ENCODE results near the gene DLGAP4. TPM values are rescaled to one million over a fixed set of nuclear protein-coding genes. Genes with fewer than 3 reads are reported as not detected.
A peak's percentile ranks its signal among the peaks of the same experiment; 100 is the strongest.

Gene DLGAP4
- total and polyA plus RNA-seq, 12 donors = 34.0 to 74.4 (median 55.6) TPM

DNA sequence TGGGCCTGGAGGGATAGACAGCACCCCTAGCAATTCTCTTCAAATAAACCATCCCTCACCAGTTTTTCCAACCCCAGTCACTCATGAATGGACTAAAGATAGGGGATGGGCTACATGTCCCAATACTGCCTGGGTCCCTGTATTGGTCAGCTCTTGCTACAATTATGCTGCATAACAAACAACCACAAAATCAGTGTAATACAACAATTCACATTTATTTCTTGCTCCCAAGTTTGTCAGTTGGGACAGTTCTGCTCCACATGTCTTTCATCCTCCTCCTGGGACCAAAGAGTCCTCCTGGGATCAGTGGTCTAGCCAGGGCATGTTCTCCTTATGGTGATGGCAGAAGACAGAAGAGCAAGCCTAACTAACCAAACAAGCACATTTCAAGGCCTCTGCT, 143.5 kb downstream of the DLGAP4 start:
- no peak for ATAC-seq

GRCh38 chr20:36454332-36454697, 148.2 kb downstream of the DLGAP4 start:
- 47% methylated on average over 4 of the region's 4 CpGs for WGBS, 2 donors
- H3K27me3 ChIP-seq = no peaks in the 10 kb centered on the region
- DNase-seq (no peak), ATAC-seq (peak in 3 of 8 donors; percentile 6 to 13 (median 9))
- TF ChIP-seq, protein P1, sequence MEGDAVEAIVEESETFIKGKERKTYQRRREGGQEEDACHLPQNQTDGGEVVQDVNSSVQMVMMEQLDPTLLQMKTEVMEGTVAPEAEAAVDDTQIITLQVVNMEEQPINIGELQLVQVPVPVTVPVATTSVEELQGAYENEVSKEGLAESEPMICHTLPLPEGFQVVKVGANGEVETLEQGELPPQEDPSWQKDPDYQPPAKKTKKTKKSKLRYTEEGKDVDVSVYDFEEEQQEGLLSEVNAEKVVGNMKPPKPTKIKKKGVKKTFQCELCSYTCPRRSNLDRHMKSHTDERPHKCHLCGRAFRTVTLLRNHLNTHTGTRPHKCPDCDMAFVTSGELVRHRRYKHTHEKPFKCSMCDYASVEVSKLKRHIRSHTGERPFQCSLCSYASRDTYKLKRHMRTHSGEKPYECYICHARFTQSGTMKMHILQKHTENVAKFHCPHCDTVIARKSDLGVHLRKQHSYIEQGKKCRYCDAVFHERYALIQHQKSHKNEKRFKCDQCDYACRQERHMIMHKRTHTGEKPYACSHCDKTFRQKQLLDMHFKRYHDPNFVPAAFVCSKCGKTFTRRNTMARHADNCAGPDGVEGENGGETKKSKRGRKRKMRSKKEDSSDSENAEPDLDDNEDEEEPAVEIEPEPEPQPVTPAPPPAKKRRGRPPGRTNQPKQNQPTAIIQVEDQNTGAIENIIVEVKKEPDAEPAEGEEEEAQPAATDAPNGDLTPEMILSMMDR (IDR thresholded peaks at IDR 0.05) = no peak
- no peak overlapping the region for H3K27ac ChIP-seq
- intact Hi-C loops (cut with DNase I) = no loop called here
- peak overlapping the region in 2 of 10 donors; percentile 5 to 13 for H3K4me3 ChIP-seq
- H3K36me3 ChIP-seq = no peaks in the 10 kb centered on the region
- H3K9me3 ChIP-seq = no peaks in the 10 kb centered on the region
- H3K4me1 ChIP-seq = peaks cover 3 to 16% (median 11%) of the 10 kb centered on the region in 9 donors

More for the DNA sequence above, 143.5 kb downstream of the DLGAP4 start:
- Histone ChIP-seq H3K27me3 (no peaks in the 10 kb centered on the region), H3K9me3 (no peaks in the 10 kb centered on the region), H3K36me3 (no peaks in the 10 kb centered on the region), H3K4me3 (no peak overlapping the region), H3K4me1 (peaks cover 2 to 6% (median 4%) of the 10 kb centered on the region in 9 donors), H3K27ac (no peak overlapping the region)
- DNase-seq = no peak
- intact Hi-C loops (cut with DNase I) = loop anchor here in 2 of 10 donors (10.0 kb wide), 2 partner anchors 175 to 455 kb away; no protein-coding TSS in a partner anchor
- TF ChIP-seq, protein P1 (IDR thresholded peaks at IDR 0.05) = no peak

DNA sequence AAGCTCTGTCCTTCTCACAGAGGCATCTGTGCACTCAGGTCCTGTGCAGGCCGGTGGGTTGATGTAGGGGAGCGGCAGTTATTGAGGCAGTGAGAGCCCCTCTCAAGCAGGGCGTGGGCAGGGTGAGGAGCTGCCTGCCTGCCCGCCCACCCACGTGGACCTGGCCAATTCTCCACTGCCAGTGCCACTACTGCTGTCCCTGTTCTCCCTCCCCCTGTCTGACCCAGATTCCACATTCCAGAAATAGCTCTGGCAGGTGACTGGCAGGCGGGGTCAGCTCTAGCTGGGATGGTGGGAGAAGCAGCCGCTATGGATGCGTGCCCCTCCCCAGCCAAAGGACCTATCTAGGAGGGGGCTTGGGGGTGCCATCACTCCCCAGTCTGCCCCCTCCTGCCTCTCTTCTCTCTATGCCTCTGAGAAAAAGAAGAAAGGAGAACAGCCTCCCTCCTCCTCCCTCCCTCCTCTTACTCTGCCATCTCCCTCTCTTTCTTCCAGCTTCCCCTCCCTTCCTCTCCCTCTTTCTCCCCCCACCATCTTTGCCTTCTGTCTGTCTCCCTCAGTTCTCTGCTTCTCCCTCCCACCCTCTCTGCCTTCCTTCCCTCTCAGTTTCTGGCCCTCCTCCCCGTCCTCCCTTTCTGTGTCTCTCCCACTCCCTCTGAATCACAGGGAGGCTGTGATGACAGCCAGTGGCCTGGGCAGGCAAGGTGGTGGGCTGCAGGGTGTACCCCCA, 148.7 kb downstream of the DLGAP4 start:
- TF ChIP-seq, protein P1 (IDR thresholded peaks at IDR 0.05) = no peak
- intact Hi-C loops (cut with DNase I) = no loop called here
- Histone ChIP-seq H3K36me3 (no peaks in the 10 kb centered on the region), H3K4me1 (peaks cover 3 to 16% (median 11%) of the 10 kb centered on the region in 9 donors), H3K9me3 (no peaks in the 10 kb centered on the region), H3K27ac (peak overlapping the region in 1 of 10 donors; percentile 21), H3K27me3 (no peaks in the 10 kb centered on the region), H3K4me3 (peak overlapping the region in 2 of 10 donors; percentile 5 to 13)
- peak in 1 of 2 donors; percentile 49 for DNase-seq
- peak; percentile 52 to 92 (median 76) for ATAC-seq
- 9 to 17% methylated on average over 9 of the region's 9 CpGs for whole genome bisulfite sequencing, 2 donors

- ATAC-seq (no peak), DNase-seq (no peak)
- peaks cover 8 to 23% (median 18%) of the 10 kb centered on the region in 9 donors for H3K4me1 ChIP-seq
- no peaks in the 10 kb centered on the region for H3K27me3 ChIP-seq
- H3K27ac ChIP-seq = no peak overlapping the region
- 85% methylated on average over 9 of the region's 9 CpGs for WGBS, 2 donors
- intact Hi-C loops (cut with DNase I) = no loop called here
- no peaks in the 10 kb centered on the region for H3K9me3 ChIP-seq
- no peaks in the 10 kb centered on the region for H3K36me3 ChIP-seq
- TF ChIP-seq, protein P1 (IDR thresholded peaks at IDR 0.05) = no peak
- no peak overlapping the region for H3K4me3 ChIP-seq
These were observed 150.0 kb downstream of the DLGAP4 start for GRCh38 chr20:36455972-36456625.

Data from heart right ventricle (tissue), 16 donors.